Keratinocyte (primary cell): ENCODE measurements around the gene TNNT2. TPM values are rescaled to one million over a fixed set of nuclear protein-coding genes. Genes with fewer than 3 reads are reported as not detected.

ENCODE experiments used
- DNase-seq: peaks from one replicate; pipeline ENCODE4 v3.0.0-alpha.2; 2011; ENCODE audit warnings: low read depth, missing footprints, low spot score
- FAIRE-seq: peaks from 2 replicates; lab custom pipeline; 2011; peaks lifted over from hg19 to GRCh38; lab: Jason Lieb, UNC
- H2AFZ ChIP-seq: 2 replicates; pipeline ENCODE4 v1.6.0; 2012; ENCODE audit warnings: low read length, control low read depth, inconsistent platforms; ENCODE audit not compliant: control insufficient read depth
- H3K27ac ChIP-seq: 2 replicates; pipeline ENCODE4 v1.5.1; 2011; ENCODE audit warnings: low read length; ENCODE audit not compliant: control insufficient read depth, insufficient read depth
- H3K27me3 ChIP-seq: 3 replicates; pipeline ENCODE4 v1.6.0; 2011; ENCODE audit warnings: low read length; ENCODE audit not compliant: control insufficient read depth, insufficient read depth; ENCODE audit errors: extremely low read depth
- H3K36me3 ChIP-seq, 2 experiments: 2 replicates in 1 of 2; 3 replicates in 1 of 2; pipeline ENCODE4 v1.5.1; 2011; ENCODE audit warnings: low read length in 2 of 2, mild to moderate bottlenecking in 1 of 2; ENCODE audit not compliant: control insufficient read depth in 2 of 2, insufficient read depth in 2 of 2; ENCODE audit errors: extremely low read depth in 1 of 2
- H3K4me1 ChIP-seq: 3 replicates; pipeline ENCODE4 v1.5.1; 2011; ENCODE audit warnings: low read length; ENCODE audit not compliant: control insufficient read depth, insufficient read depth; ENCODE audit errors: extremely low read depth
- H3K4me2 ChIP-seq: 3 replicates; pipeline ENCODE4 v1.6.0; 2011; ENCODE audit warnings: low read depth, low read length; ENCODE audit not compliant: control insufficient read depth, insufficient read depth; ENCODE audit errors: extremely low read depth
- H3K4me3 ChIP-seq, 3 experiments: fragments of 200-600 bp in 1 of 3; sonication (generic) in 1 of 3; 2 replicates in 2 of 3; 3 replicates in 1 of 3; pipeline ENCODE4 v1.5.1; 2011 to 2016; ENCODE audit warnings: low read length in 3 of 3, mild to moderate bottlenecking in 3 of 3, control low read depth in 2 of 3, inconsistent platforms in 1 of 3, low read depth in 1 of 3, mixed read lengths in 1 of 3, mixed run types in 1 of 3, moderate library complexity in 1 of 3; ENCODE audit not compliant: control insufficient read depth in 2 of 3, insufficient read depth in 2 of 3; ENCODE audit errors: extremely low read depth in 1 of 3
- H3K79me2 ChIP-seq: 2 replicates; pipeline ENCODE4 v1.6.0; 2012; ENCODE audit warnings: low read length; ENCODE audit not compliant: control insufficient read depth, insufficient read depth
- H3K9ac ChIP-seq: 3 replicates; pipeline ENCODE4 v1.6.0; 2011; ENCODE audit warnings: low read length; ENCODE audit not compliant: control insufficient read depth, insufficient read depth; ENCODE audit errors: extremely low read depth
- H3K9me1 ChIP-seq: 3 replicates; pipeline ENCODE4 v1.6.0; 2011; ENCODE audit warnings: low read length; ENCODE audit not compliant: control insufficient read depth, insufficient read depth; ENCODE audit errors: extremely low read depth
- H3K9me3 ChIP-seq: 2 replicates; pipeline ENCODE4 v1.5.1; 2012; ENCODE audit warnings: low read depth, low read length; ENCODE audit not compliant: control insufficient read depth
- H4K20me1 ChIP-seq: 3 replicates; pipeline ENCODE4 v1.6.0; 2011; ENCODE audit warnings: low read length; ENCODE audit not compliant: control insufficient read depth, insufficient read depth; ENCODE audit errors: extremely low read depth
- CTCF ChIP-seq, 3 experiments: IDR thresholded peaks in 1 of 3; conservative IDR thresholded peaks in 1 of 3; optimal IDR thresholded peaks in 1 of 3; 2 replicates in 2 of 3; 3 replicates in 1 of 3; pipeline versions ENCODE3 to v1.5.1; 2011; ENCODE audit warnings: low read length in 3 of 3, mild to moderate bottlenecking in 3 of 3, moderate library complexity in 2 of 3, control low read depth in 1 of 3, inconsistent platforms in 1 of 3; ENCODE audit not compliant: insufficient read depth in 2 of 3; ENCODE audit errors: extremely low read depth in 1 of 3
- EZH2 ChIP-seq: IDR thresholded peaks from one replicate; pipeline ENCODE4 v1.6.1; 2012; ENCODE audit warnings: inconsistent platforms, mild to moderate bottlenecking, low read length, moderate library complexity
- dilution Hi-C: fragments of 300-500 bp; cut with MboI; formaldehyde crosslinking; loops from one replicate; pipeline ENCODE4 v1.7.0; 2020; ENCODE audit warnings: low sequenced_read_pairs; ENCODE audit not compliant: extremely low pct_ligation_motif_present
- polyA plus RNA-seq, 5 experiments: library from polyadenylated mRNA; depleted of rRNA in 3 of 5; stranded (reverse) in 3 of 5; stranded (forward) in 1 of 5; unstranded in 1 of 5; fragments of >200 nt; gene quantifications; 1 replicate in 1 of 5; 2 replicates in 3 of 5; 3 replicates in 1 of 5; pipeline versions ENCODE4 v1.2.1 to v1.2.3, GENCODE V29; 2011 to 2012; ENCODE audit warnings: missing spikeins in 2 of 5, low read depth in 1 of 5, low replicate concordance in 1 of 5

TNNT2 gene
- polyA plus RNA-seq, 1 donor (not counting 4 experiments of a cell fraction or from before 2014, with no cell fraction given), result 1.4 TPM

GRCh38 chr1:201335901-201336300 is 41.6 kb downstream of the TNNT2 start:
- H3K4me2 ChIP-seq, result no peak overlapping the region
- H2AFZ ChIP-seq, result no peak overlapping the region
- FAIRE-seq (no peak), DNase-seq (no peak)
- H3K9me1 ChIP-seq, result no peaks in the 10 kb centered on the region
- H3K9me3 ChIP-seq, result no peaks in the 10 kb centered on the region
- peaks cover 31% of the 10 kb centered on the region for H3K4me1 ChIP-seq
- no peaks in the 10 kb centered on the region for H3K36me3 ChIP-seq
- dilution Hi-C loops, result no loop called here
- H3K79me2 ChIP-seq, result no peaks in the 10 kb centered on the region
- no peak overlapping the region for H3K27ac ChIP-seq
- no peaks in the 10 kb centered on the region for H4K20me1 ChIP-seq
- no peaks in the 10 kb centered on the region for H3K27me3 ChIP-seq
- no peak overlapping the region for H3K4me3 ChIP-seq
- peak overlapping the region; percentile 34 for H3K9ac ChIP-seq
- TF ChIP-seq CTCF (optimal IDR thresholded peaks at IDR 0.05 in 1 of 3, IDR thresholded peaks at IDR 0.05 in 1 of 3, conservative IDR thresholded peaks at IDR 0.05 in 1 of 3; ENCODE audit: extremely low read depth in 1 of 3, insufficient read depth in 2 of 3, low read length in 3 of 3) (no peak), EZH2 (no peak)

GRCh38 chr1:201335174-201335870 is 42.2 kb downstream of the TNNT2 start:
- Histone ChIP-seq H3K27me3 (no peaks in the 10 kb centered on the region), H4K20me1 (no peaks in the 10 kb centered on the region), H3K4me1 (peaks cover 31% of the 10 kb centered on the region), H3K4me2 (peak overlapping the region; percentile 62), H3K4me3 (no peak overlapping the region), H3K9me3 (no peaks in the 10 kb centered on the region), H3K9me1 (no peaks in the 10 kb centered on the region), H2AFZ (no peak overlapping the region), H3K79me2 (no peaks in the 10 kb centered on the region), H3K36me3 (peaks cover 0 to under 1% of the 10 kb centered on the region in 2 experiments), H3K9ac (peak overlapping the region; percentile 58), H3K27ac (peak overlapping the region; percentile 77)
- FAIRE-seq, result peak; percentile 98
- DNase-seq, result no peak
- TF ChIP-seq EZH2, result no peak
- TF ChIP-seq CTCF (optimal IDR thresholded peaks at IDR 0.05 in 1 of 3, IDR thresholded peaks at IDR 0.05 in 1 of 3, conservative IDR thresholded peaks at IDR 0.05 in 1 of 3; ENCODE audit: extremely low read depth in 1 of 3, insufficient read depth in 2 of 3, low read length in 3 of 3), result no peak
- dilution Hi-C loops, result no loop called here
